GM19328 (cell line): ENCODE measurements around the gene GRWD1.

Experiments
- ATAC-seq: cut with Tn5 transposase; IDR thresholded peaks from one replicate; pipeline ENCODE4 v1.9.1; 2021; ENCODE audit warnings: mild to moderate bottlenecking, moderate library complexity; ENCODE audit not compliant: unreplicated experiment

The GRWD1 gene

GRCh38 chr19:48493718-48494401 lies 48.1 kb downstream of the GRWD1 start:
- ATAC-seq: no peak

DNA sequence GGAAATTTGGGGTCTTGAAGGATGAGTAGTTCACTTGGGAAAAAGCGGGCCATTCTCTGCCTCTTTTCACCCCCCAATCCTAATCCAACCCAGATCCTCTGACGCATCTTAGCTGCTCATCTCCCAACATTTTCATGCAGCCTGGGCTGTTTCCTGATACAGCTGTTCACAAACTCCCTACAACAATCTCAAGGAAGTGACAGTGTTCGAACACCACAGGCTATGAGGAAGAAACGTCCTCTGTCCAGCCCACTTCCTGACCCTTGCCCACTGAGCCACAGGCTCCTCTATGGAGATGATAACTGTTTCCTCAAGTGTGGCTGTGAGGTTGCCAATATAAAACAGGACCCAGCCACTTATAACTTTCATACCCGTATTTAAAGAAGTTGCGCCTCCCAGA lies 49.6 kb downstream of the GRWD1 start:
- no peak for ATAC-seq

DNA sequence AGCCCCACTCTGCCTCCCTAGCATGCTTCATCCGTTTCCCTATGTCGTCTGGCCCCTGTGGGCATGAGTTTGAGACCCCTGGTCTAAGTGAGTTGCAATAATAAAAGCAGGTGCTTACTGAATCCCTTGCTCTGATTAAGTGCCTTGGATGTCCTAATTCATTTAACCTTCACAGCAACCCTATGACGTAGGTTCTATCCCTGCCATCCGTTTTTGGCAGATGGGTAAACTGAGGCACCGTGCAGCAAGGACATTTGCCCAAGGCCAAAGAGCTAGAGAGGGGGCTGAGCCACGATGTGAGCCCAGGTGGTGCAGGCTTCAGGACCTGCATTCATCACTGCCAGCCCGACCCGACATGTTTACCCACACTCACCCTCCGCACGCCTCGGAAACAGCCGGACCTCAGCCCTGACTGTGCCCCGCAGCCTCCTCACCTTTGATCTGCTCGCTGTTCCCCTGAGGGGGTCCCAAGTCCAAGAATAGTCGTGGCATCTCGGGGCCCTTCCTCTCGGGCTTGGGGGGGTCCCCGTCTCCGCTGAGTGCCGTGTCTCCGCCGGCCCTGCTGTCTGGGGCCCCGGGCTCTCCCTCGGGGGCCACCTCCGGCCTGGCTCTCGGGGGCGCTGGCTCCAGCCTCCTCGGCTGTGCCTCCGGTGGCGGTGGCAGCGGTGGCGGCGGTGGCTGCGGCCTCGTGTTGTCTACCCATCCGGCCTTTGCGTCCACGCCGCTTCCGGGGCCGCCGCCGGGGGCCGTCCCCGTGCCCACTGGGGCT lies 51.4 kb downstream of the GRWD1 start:
- ATAC-seq: no peak

DNA sequence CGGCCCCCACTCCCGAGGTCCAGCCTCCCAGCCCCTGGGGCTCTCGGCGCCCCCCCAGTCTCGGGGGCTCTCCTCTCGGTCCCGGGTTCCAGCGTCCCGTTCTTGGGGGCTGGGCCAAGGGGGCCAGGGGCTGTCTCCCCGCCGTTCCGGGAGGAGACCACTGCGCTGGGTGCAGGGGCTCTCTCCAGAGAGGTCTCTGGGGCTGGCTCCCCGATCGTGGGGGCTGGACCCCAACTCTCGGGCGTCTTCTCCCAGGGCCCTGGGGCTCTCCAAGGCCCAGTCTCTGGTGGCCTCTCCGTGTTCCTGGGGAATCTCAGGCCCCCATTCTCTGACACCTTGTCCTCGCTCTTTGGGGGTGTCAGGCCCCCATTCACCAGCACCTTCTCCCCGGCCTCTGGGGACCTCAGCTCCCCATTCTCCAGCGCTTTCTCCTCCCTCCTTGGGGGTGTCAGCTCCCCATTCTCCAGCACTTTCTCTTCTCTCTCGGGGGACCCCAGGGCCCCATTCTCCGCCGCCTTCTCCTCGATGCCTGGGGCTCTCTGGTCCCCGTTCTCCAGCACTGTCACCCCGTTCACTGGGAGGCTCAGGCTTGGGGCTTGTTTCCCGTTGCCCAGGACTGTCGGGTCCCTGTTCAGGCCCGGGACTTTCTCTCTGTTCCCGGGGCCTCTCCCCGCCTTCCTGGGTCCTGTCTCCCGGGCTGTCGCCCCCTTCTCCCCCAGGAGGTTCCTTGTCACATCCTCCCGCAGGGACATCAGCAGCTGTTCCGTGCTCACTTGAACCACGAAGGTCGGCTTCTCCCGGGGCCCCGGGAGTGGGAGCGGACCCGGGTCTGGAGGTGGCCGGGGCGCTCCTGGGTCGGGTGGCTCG lies 52.2 kb downstream of the GRWD1 start:
- ATAC-seq: no peak

GRCh38 chr19:48498595-48499311 lies 53.0 kb downstream of the GRWD1 start:
- no peak for ATAC-seq

DNA sequence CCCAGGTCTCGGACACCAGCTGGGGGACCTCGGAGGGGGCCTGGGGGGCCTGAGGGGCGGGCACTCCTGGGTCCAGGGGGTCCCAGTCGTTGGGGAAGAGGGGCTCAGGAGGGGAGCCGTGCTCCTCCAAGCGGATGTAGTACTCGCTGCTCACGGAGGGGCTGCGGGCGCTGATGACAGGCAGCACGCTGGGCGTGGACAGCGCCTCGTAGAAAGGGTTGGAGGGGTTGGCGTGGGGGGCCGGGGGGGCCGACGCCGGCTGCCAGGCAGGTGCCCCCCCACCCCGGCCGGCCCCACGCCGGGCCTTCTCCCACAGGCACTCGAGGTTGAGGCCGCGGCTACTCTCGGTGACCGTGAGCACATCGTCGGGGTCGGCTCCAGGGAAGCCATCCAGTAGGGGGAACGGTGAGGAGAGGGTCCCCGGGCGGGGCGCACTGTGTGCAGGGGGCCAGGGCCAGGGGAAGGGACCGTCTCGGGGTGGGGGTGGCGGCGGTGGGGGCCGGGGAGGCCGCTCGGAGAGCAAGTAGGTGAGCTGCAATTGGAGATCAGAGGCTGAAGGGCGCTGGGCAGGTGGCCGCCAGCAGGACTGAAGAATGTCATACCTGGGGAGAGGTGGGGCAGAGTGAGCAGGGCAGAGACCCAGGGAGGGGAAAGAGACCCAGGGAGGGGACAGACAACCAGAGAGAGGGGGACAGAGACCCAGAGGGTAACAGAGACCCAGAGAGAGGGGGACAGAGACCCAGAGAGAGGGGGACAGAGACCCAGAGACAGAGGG lies 53.7 kb downstream of the GRWD1 start:
- ATAC-seq: no peak

GRCh38 chr19:48500830-48501493 lies 55.2 kb downstream of the GRWD1 start:
- no peak for ATAC-seq

GRCh38 chr19:48501494-48502349 lies 55.9 kb downstream of the GRWD1 start:
- ATAC-seq: no peak

- no peak for ATAC-seq
Observed at GRCh38 chr19:48502350-48503018, 56.7 kb downstream of the GRWD1 start.

GRCh38 chr19:48506138-48506733 lies 60.5 kb downstream of the GRWD1 start:
- ATAC-seq: no peak
